Endothelial cell of umbilical vein (primary cell): ENCODE results near the gene CHRND. TPM values are rescaled to one million over a fixed set of nuclear protein-coding genes. Genes with fewer than 3 reads are reported as not detected.

ENCODE experiments used
- BruUV-seq: library from RNA; stranded (reverse); fragments of 400-500 nt; replicated peaks from 2 replicates; lab custom pipeline; 2021; lab: Mats Ljungman, UMichigan
- CTCF ChIA-PET: fragments of 300-600, 350-600 bp; sonication (Branson Sonifier 250); formaldehyde crosslinking; loops from one replicate; lab custom pipeline; 2021; ENCODE audit warnings: antibody characterized with exemption, inconsistent platforms; lab: Charles Lee
- POLR2A ChIA-PET: fragments of 300-600, 350-600 bp; sonication (Branson Sonifier 250); formaldehyde crosslinking; loops from one replicate; lab custom pipeline; 2021; ENCODE audit warnings: antibody characterized with exemption, inconsistent platforms; lab: Charles Lee
- DNase-seq: peaks from one replicate; pipeline ENCODE4 v3.0.0-alpha.2; 2011; ENCODE audit warnings: low read depth, low spot score
- FAIRE-seq: peaks from 2 replicates; lab custom pipeline; 2011; peaks lifted over from hg19 to GRCh38; lab: Jason Lieb, UNC
- H2AFZ ChIP-seq: 2 replicates; pipeline ENCODE4 v1.6.0; 2012; ENCODE audit warnings: low read depth, low read length, control low read depth, inconsistent platforms
- H3K27ac ChIP-seq: 2 replicates; pipeline ENCODE4 v1.5.1; 2011; ENCODE audit warnings: low read depth, mild to moderate bottlenecking, control low read depth, low read length, moderate library complexity; ENCODE audit not compliant: insufficient read depth
- H3K27me3 ChIP-seq, 2 experiments: 2 replicates each; pipeline versions ENCODE4 v1.6.0 to v1.6.1; 2011; ENCODE audit warnings: low read length in 2 of 2, mixed read lengths in 1 of 2; ENCODE audit not compliant: control insufficient read depth in 2 of 2, insufficient read depth in 2 of 2
- H3K36me3 ChIP-seq, 2 experiments: 2 replicates in 1 of 2; 3 replicates in 1 of 2; pipeline ENCODE4 v1.5.1; 2011; ENCODE audit warnings: low read length in 2 of 2, mild to moderate bottlenecking in 1 of 2, moderate library complexity in 1 of 2; ENCODE audit not compliant: control insufficient read depth in 2 of 2, insufficient read depth in 2 of 2; ENCODE audit errors: extremely low read depth in 1 of 2
- H3K4me1 ChIP-seq: 3 replicates; pipeline ENCODE4 v1.5.1; 2011; ENCODE audit warnings: mild to moderate bottlenecking, low read length; ENCODE audit not compliant: control insufficient read depth, insufficient read depth; ENCODE audit errors: extremely low read depth
- H3K4me2 ChIP-seq: 2 replicates; pipeline ENCODE4 v1.6.1; 2011; ENCODE audit warnings: low read length, control low read depth, mixed read lengths; ENCODE audit not compliant: insufficient read depth
- H3K4me3 ChIP-seq, 3 experiments: fragments of 200-600 bp in 1 of 3; sonication (generic), shearing (Covaris generic) in 1 of 3; replicated peaks in 1 of 3; 2 replicates each; pipeline ENCODE4 v1.5.1; 2011 to 2016; ENCODE audit warnings: control low read depth in 3 of 3, low read length in 3 of 3, mild to moderate bottlenecking in 2 of 3, inconsistent platforms in 1 of 3, low read depth in 1 of 3, moderate library complexity in 1 of 3; ENCODE audit not compliant: insufficient read depth in 1 of 3
- H3K79me2 ChIP-seq: 2 replicates; pipeline ENCODE4 v1.6.0; 2012; ENCODE audit warnings: low read length, inconsistent platforms; ENCODE audit not compliant: control insufficient read depth, insufficient read depth
- H3K9ac ChIP-seq: replicated peaks from 2 replicates; pipeline ENCODE3; 2011; ENCODE audit warnings: low read length, control low read depth; ENCODE audit not compliant: insufficient read depth; ENCODE audit errors: extremely low read depth
- H3K9me1 ChIP-seq: replicated peaks from 3 replicates; pipeline ENCODE4 v1.6.0; 2011; ENCODE audit warnings: mild to moderate bottlenecking, low read length; ENCODE audit not compliant: control insufficient read depth, insufficient read depth; ENCODE audit errors: extremely low read depth
- H3K9me3 ChIP-seq: replicated peaks from 2 replicates; pipeline ENCODE4 v1.5.1; 2012; ENCODE audit warnings: low read length, inconsistent platforms; ENCODE audit not compliant: control insufficient read depth, insufficient read depth
- H4K20me1 ChIP-seq: replicated peaks from 2 replicates; pipeline ENCODE3; 2011; ENCODE audit warnings: mild to moderate bottlenecking, low read length; ENCODE audit not compliant: control insufficient read depth, insufficient read depth; ENCODE audit errors: extremely low read depth
- CTCF ChIP-seq, 2 donors: IDR thresholded peaks; 1 replicate in 1 of 2; 2 replicates in 1 of 2; pipeline ENCODE4 v1.5.1; 2011; ENCODE audit warnings: low read length in 2 of 2, mild to moderate bottlenecking in 2 of 2, moderate library complexity in 2 of 2, control low read depth in 1 of 2, inconsistent platforms in 1 of 2, low read depth in 1 of 2; ENCODE audit not compliant: insufficient read depth in 1 of 2; ENCODE audit errors: extremely low read depth in 1 of 2
- EZH2 ChIP-seq: IDR thresholded peaks from 2 replicates; pipeline ENCODE4 v1.6.1; 2012; ENCODE audit warnings: borderline replicate concordance, low read depth, mild to moderate bottlenecking, moderate library complexity, low read length, inconsistent platforms; ENCODE audit not compliant: severe bottlenecking
- FOS ChIP-seq: IDR thresholded peaks from 2 replicates; pipeline ENCODE4 v1.6.1; 2011; ENCODE audit warnings: mild to moderate bottlenecking, low read length, moderate library complexity, borderline replicate concordance; ENCODE audit not compliant: insufficient read depth
- GATA2 ChIP-seq: IDR thresholded peaks from 2 replicates; pipeline ENCODE4 v1.7.0; 2011; ENCODE audit warnings: low read depth, mild to moderate bottlenecking, moderate library complexity, mixed read lengths, low read length; ENCODE audit not compliant: insufficient read length, insufficient read depth
- JUN ChIP-seq: IDR thresholded peaks from 2 replicates; pipeline ENCODE4 v1.6.1; 2011; ENCODE audit warnings: borderline replicate concordance, low read depth; ENCODE audit not compliant: insufficient read length, insufficient read depth
- MAX ChIP-seq: IDR thresholded peaks from 2 replicates; pipeline ENCODE4 v1.6.1; 2011; ENCODE audit not compliant: insufficient read depth, insufficient read length
- MYC ChIP-seq: IDR thresholded peaks from one replicate; pipeline ENCODE4 v1.6.1; 2011; ENCODE audit warnings: mild to moderate bottlenecking, low read depth, low read length
- POLR2A ChIP-seq: IDR thresholded peaks from 2 replicates; pipeline ENCODE4 v1.6.1; 2012; ENCODE audit warnings: low read depth, mild to moderate bottlenecking, control low read depth, low read length
- POLR2AphosphoS5 ChIP-seq: IDR thresholded peaks from 2 replicates; pipeline ENCODE4 v1.6.1; 2012; ENCODE audit warnings: low read depth, mild to moderate bottlenecking, control low read depth, low read length, moderate library complexity; ENCODE audit not compliant: insufficient read depth
- dilution Hi-C: fragments of 300-500 bp; cut with MboI; formaldehyde crosslinking; loops from one replicate; pipeline ENCODE4 v1.15.0; 2019; ENCODE audit warnings: low sequenced_read_pairs; ENCODE audit not compliant: extremely low pct_ligation_motif_present
- intact Hi-C: fragments of 100-400 bp; cut with micrococcal nuclease; formaldehyde crosslinking; loops from one replicate; pipeline ENCODE4 v1.10.0; 2022
- polyA plus RNA-seq, 4 experiments: library from polyadenylated mRNA; depleted of rRNA in 3 of 4; stranded (reverse) in 3 of 4; unstranded in 1 of 4; fragments of >200 nt; gene quantifications; 2 replicates each; pipeline versions ENCODE4 v1.2.1 to v1.2.3, GENCODE V29; 2011 to 2012; ENCODE audit warnings: missing spikeins in 1 of 4
- total RNA-seq: library from RNA; stranded (reverse); gene quantifications from 2 replicates; pipeline ENCODE4 v1.2.3, GENCODE V29; 2021

The CHRND gene
- total and polyA plus RNA-seq, 2 donors (not counting 3 experiments of a cell fraction or from before 2014, with no cell fraction given): not detected

- intact Hi-C loops (no loop called here), dilution Hi-C loops (no loop called here)
- peaks cover 32 to 48% of the 10 kb centered on the region in 2 experiments for H3K27me3 ChIP-seq
- no TSS peak for BruUV-seq
- DNase-seq (no peak), FAIRE-seq (no peak)
- H3K36me3 ChIP-seq: no peaks in the 10 kb centered on the region
- no peaks in the 10 kb centered on the region for H4K20me1 ChIP-seq
- H3K9me3 ChIP-seq: no peaks in the 10 kb centered on the region
- H3K27ac ChIP-seq: no peak overlapping the region
- H3K4me1 ChIP-seq: no peaks in the 10 kb centered on the region
- ChIA-PET CTCF (no interaction called here), POLR2A (no interaction called here)
- TF ChIP-seq FOS (no peak), MAX (no peak), JUN (no peak), EZH2 (no peak), MYC (no peak), CTCF (IDR thresholded peaks at IDR 0.05; ENCODE audit: extremely low read depth in 1 of 2, insufficient read depth in 1 of 2, low read depth in 1 of 2, low read length in 2 of 2) (no peak), GATA2 (no peak), POLR2AphosphoS5 (no peak), POLR2A (no peak)
- no peak overlapping the region for H3K4me2 ChIP-seq
- H3K9ac ChIP-seq: no peak overlapping the region
- H3K4me3 ChIP-seq: no peak overlapping the region
- no peaks in the 10 kb centered on the region for H3K79me2 ChIP-seq
- H3K9me1 ChIP-seq: no peaks in the 10 kb centered on the region
- no peak overlapping the region for H2AFZ ChIP-seq
Observed at GRCh38 chr2:232484628-232485347, 41.2 kb upstream of the CHRND start.
